Measurements from ENCODE around the gene KATNAL2.
"Not testable (repeated sequence)": the region's sequence is repeated elsewhere in the genome, so short reads cannot be mapped to it uniquely, and the experiment has no call there.

DNA sequence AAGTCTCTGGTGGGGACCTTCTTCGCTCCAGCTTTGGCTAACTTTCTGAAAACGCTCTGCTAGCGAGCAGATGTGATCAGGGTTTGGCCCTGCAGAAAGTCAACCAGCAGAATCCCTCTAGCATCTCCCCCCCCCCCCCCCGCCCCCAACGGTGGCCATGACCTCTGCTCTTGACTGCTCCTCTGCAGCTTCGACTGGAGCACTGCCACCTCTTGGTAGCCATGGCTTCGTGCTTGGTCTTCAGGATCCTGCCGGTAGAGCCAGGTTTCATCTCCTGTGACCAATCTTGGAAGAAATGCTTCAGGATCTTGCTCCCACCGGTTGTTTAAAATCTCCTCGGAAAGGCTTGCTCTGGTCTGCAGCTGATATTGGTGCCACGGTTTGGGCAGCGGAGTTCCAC, 113.5 kb downstream of the KATNAL2 start:
- not testable (repeated sequence) for TF ChIP-seq EZH2 (IDR thresholded peaks at IDR 0.05; ENCODE audit: low read length)
- TF ChIP-seq, protein P1, sequence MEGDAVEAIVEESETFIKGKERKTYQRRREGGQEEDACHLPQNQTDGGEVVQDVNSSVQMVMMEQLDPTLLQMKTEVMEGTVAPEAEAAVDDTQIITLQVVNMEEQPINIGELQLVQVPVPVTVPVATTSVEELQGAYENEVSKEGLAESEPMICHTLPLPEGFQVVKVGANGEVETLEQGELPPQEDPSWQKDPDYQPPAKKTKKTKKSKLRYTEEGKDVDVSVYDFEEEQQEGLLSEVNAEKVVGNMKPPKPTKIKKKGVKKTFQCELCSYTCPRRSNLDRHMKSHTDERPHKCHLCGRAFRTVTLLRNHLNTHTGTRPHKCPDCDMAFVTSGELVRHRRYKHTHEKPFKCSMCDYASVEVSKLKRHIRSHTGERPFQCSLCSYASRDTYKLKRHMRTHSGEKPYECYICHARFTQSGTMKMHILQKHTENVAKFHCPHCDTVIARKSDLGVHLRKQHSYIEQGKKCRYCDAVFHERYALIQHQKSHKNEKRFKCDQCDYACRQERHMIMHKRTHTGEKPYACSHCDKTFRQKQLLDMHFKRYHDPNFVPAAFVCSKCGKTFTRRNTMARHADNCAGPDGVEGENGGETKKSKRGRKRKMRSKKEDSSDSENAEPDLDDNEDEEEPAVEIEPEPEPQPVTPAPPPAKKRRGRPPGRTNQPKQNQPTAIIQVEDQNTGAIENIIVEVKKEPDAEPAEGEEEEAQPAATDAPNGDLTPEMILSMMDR (optimal IDR thresholded peaks at IDR 0.05 in 1 of 3, IDR thresholded peaks at IDR 0.05 in 1 of 3, conservative IDR thresholded peaks at IDR 0.05 in 1 of 3; ENCODE audit: extremely low read depth in 1 of 3, insufficient read depth in 2 of 3, low read length in 3 of 3), result not testable (repeated sequence)
